Heart right ventricle (tissue), 16 donors: ENCODE data around the gene GHRH. TPM values are rescaled to one million over a fixed set of nuclear protein-coding genes. Genes with fewer than 3 reads are reported as not detected.

Experiments
- ATAC-seq, 8 donors: fragments of 200-7000 bp; cut with Tn5 transposase; one replicate each; pipeline ENCODE4 v1.9.1; 2020; ENCODE audit warnings: mild to moderate bottlenecking in 8 of 8, moderate library complexity in 8 of 8, moderate number of reproducible peaks in 1 of 8
- DNase-seq, 2 donors: peaks; one replicate each; pipeline ENCODE4 v3.0.0-alpha.2; 2020
- H3K27ac ChIP-seq, 10 donors: fragments of 200-600 bp; sonication (generic) in 2 of 10; one replicate each; pipeline versions ENCODE4 v1.5.0 to v1.8.0; 2020 to 2022; ENCODE audit warnings: mild to moderate bottlenecking in 3 of 10
- H3K27me3 ChIP-seq, 7 donors: fragments of 200-600 bp; one replicate each; pipeline ENCODE4 v1.8.0; 2021 to 2022; ENCODE audit warnings: mild to moderate bottlenecking in 2 of 7
- H3K36me3 ChIP-seq, 9 donors: fragments of 200-600 bp; sonication (generic) in 1 of 9; one replicate each; pipeline versions ENCODE4 v1.5.0 to v1.8.0; 2020 to 2022; ENCODE audit warnings: mild to moderate bottlenecking in 2 of 9
- H3K4me1 ChIP-seq, 9 donors: fragments of 200-600 bp; sonication (generic) in 1 of 9; one replicate each; pipeline versions ENCODE4 v1.5.0 to v1.8.0; 2020 to 2022; ENCODE audit warnings: mild to moderate bottlenecking in 4 of 9
- H3K4me3 ChIP-seq, 10 donors: fragments of 200-600 bp; sonication (generic) in 2 of 10; one replicate each; pipeline versions ENCODE4 v1.5.0 to v1.8.0; 2020 to 2022; ENCODE audit warnings: mild to moderate bottlenecking in 7 of 10, moderate library complexity in 2 of 10
- H3K9me3 ChIP-seq, 11 donors: fragments of 200-600 bp in 10 of 11; sonication (generic) in 2 of 11; one replicate each; pipeline versions ENCODE4 v1.5.0 to v1.8.0; 2013 to 2022; ENCODE audit warnings: mild to moderate bottlenecking in 2 of 11, control low read depth in 1 of 11, moderate library complexity in 1 of 11
- CTCF ChIP-seq, 9 donors: fragments of 200-600 bp; sonication (generic) in 2 of 9; IDR thresholded peaks; one replicate each; pipeline versions ENCODE4 v1.5.0 to v1.8.0; 2021 to 2022; ENCODE audit warnings: antibody characterized with exemption in 9 of 9, mild to moderate bottlenecking in 5 of 9, moderate library complexity in 1 of 9
- WGBS, 2 donors: extraction: QIAGEN DNeasy Blood & Tissue Kit; methylation state at CpG; one replicate each; pipeline ENCODE4 v1.1.7; 2013; ENCODE audit warnings: inconsistent platforms in 1 of 2; 5-methylcytosine and 5-hydroxymethylcytosine counted together
- intact Hi-C, 10 donors: fragments of 100-400 bp; cut with DNase I; formaldehyde crosslinking; loops; one replicate each; pipeline versions ENCODE4 v1.11.1 to v1.14.2; 2022
- polyA plus RNA-seq, 2 donors: library from polyadenylated mRNA; stranded (reverse); fragments of 200-250 nt; gene quantifications; one replicate each; pipeline ENCODE4 v1.2.3, GENCODE V29; 2013
- total RNA-seq, 10 donors: library from RNA; stranded (reverse); fragmentation: NEBNext Ultra II Directional in 3 of 10; extraction: Animal tissue kit (Norgen Biotek cat#: 25700) in 3 of 10; gene quantifications; one replicate each; pipeline versions ENCODE4 v1.2.1 to v1.2.4, GENCODE V29; 2021 to 2023
- donor health status: Arrhythmogenic right ventricular cardiomyopathy.
- donor health status: ischemic (EF 13 %, LVEDD 7.1; RV severe dilation, severe dysfunction).
- donor health status: healthy with polysubstance abuse.
- donor health status: DM: no; HTN: yes; CAD: no.
- donor health status: DM: no; HTN: no; CAD: no.
- donor health status: ischemic (EF 25% LVEDD 6.9; RV normal size, moderate dysfunction).
- donor health status: ischemic (EF 25% LVEDD 5.7; RV mildly dilated, moderate dysfunction).
- donor health status: healthy.
- donor health status: DM: yes; HTN: yes; CAD: no.
- donor health status: Ischemic cardiomyopathy.
- donor health status: ischemic (EF 35%, LVEDD 5.7; RV mildly dilated, moderate dysfunction).
- donor health status: nonischemic (EF 11% LVEDD 7.7; RV severe dilation, severe dysfunction).
- donor health status: DM: yes; HTN: yes; CAD: no.
- donor health status: PGD.
- donor health status: ischemic (EF 29% LVEDD 5.4; RV normal size, mild dysfunction).
- donor health status: nonischemic (EF 23%, LVEDD 6.1; RV moderate dilation, normal function).

The GHRH gene
- total and polyA plus RNA-seq, 12 donors = 0.85 to 2.5 (median 1.8) TPM; not detected in 9

- H3K9me3 ChIP-seq = peaks cover 0 to 15% (median 3%) of the 10 kb centered on the region in 11 donors
- H3K36me3 ChIP-seq = no peaks in the 10 kb centered on the region
- no peak overlapping the region for H3K4me3 ChIP-seq
- 68 to 73% methylated on average over 15 of the region's 15 CpGs for WGBS, 2 donors
- H3K27me3 ChIP-seq = peaks cover 0 to 1% (median 0%) of the 10 kb centered on the region in 7 donors
- H3K4me1 ChIP-seq = no peaks in the 10 kb centered on the region
- no peak for TF ChIP-seq CTCF (IDR thresholded peaks at IDR 0.05)
- no peak for ATAC-seq
- intact Hi-C loops = no loop called here
- no peak overlapping the region for H3K27ac ChIP-seq
- DNase-seq = no peak
These were observed 9.7 kb downstream of the GHRH start for GRCh38 chr20:37251825-37252477.

DNA sequence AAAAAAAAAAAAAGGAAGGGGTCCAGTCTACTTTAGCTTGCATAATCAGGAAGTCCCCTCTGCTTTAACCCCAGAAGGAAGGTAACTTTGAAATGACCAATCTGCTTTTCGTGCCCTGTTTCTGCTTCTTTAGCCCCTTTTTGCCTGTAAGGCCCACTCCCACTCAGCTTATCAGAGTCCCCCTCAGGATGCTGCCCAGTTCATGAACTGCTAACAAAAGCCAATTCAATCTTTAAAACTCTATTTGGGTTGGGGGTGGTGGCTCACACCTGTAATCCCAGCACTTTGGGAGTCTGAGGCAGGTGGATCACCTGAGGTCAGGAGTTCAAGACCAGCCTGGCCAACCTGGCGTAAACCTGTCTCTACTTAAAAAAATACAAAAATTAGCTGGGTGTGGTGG is 12.3 kb downstream of the GHRH start:
- Histone ChIP-seq H3K36me3 (peaks cover 0 to 4% (median 0%) of the 10 kb centered on the region in 9 donors), H3K27ac (no peak overlapping the region), H3K4me3 (no peak overlapping the region), H3K27me3 (no peaks in the 10 kb centered on the region), H3K9me3 (peaks cover 0 to 7% (median 0%) of the 10 kb centered on the region in 11 donors), H3K4me1 (peaks cover 0 to 6% (median 0%) of the 10 kb centered on the region in 9 donors)
- 89 to 96% methylated on average over 2 of the region's 2 CpGs for WGBS, 2 donors
- intact Hi-C loops = no loop called here
- TF ChIP-seq CTCF (IDR thresholded peaks at IDR 0.05) = no peak
- DNase-seq = no peak
- ATAC-seq = no peak

- no peak for TF ChIP-seq CTCF (IDR thresholded peaks at IDR 0.05)
- WGBS, 2 donors = 98 to 100% methylated on average over 1 of the region's 1 CpG
- intact Hi-C loops = no loop called here
These were observed 14.1 kb downstream of the GHRH start for GRCh38 chr20:37247547-37247946.

DNA sequence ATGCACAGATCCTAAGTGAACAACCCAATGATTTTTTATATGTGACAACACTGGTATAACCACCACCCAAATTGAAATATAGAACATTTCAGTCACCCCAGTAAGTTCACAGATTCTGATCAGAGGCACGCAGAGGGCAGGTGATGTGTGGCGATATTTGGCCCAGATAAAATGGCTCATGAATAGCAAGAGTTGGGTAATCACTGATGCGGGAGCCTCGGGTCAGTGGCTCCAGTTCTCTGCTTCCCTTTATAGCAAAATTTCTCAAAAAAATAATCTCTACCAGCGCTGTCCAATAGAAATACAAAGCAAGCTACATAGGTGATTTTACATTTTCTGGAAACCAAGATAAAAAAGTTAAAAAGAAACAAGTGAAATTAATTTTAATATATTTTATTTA is 14.9 kb downstream of the GHRH start:
- DNase-seq (no peak), ATAC-seq (no peak)
- intact Hi-C loops = no loop called here
- Histone ChIP-seq H3K4me1 (peaks cover 0 to 16% (median 9%) of the 10 kb centered on the region in 9 donors), H3K27me3 (no peaks in the 10 kb centered on the region), H3K36me3 (peaks cover 0 to 29% (median 14%) of the 10 kb centered on the region in 9 donors), H3K27ac (no peak overlapping the region), H3K9me3 (no peaks in the 10 kb centered on the region), H3K4me3 (no peak overlapping the region)
- WGBS, 2 donors = 95 to 98% methylated on average over 5 of the region's 5 CpGs
- TF ChIP-seq CTCF (IDR thresholded peaks at IDR 0.05) = no peak

More at GRCh38 chr20:37247547-37247946, 14.1 kb downstream of the GHRH start:
- DNase-seq (no peak), ATAC-seq (no peak)
- Histone ChIP-seq H3K4me3 (no peak overlapping the region), H3K4me1 (peaks cover 0 to 16% (median 9%) of the 10 kb centered on the region in 9 donors), H3K27ac (no peak overlapping the region), H3K36me3 (peaks cover 0 to 21% (median 7%) of the 10 kb centered on the region in 9 donors), H3K9me3 (no peaks in the 10 kb centered on the region), H3K27me3 (no peaks in the 10 kb centered on the region)
